ENCODE data around the gene NRCAM.

DNA sequence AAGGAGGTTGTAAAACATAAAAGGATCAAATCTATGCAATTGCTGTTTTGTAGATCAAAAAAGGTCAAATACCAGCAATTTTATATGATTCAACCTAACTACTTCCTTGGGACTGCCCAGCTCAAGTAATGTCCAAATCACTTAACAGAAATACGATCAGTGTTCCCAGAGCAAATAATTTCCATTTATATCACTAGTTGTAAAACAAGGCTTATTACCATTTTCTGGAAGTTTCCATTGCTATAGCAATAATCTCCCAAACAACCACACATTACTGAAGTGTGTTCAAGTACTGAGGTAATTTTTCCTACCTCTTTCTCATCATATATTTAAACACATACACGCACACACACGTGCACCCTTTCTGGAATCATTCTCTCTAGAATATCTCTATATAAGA lies 123.3 kb downstream of the NRCAM start:
- TF ChIP-seq ESRRA (IDR thresholded peaks at IDR 0.05; ENCODE audit: borderline replicate concordance, low read length) (no peak), EP300 (IDR thresholded peaks at IDR 0.05) (no peak), NR3C1 (IDR thresholded peaks at IDR 0.05) (no peak), MAFK (IDR thresholded peaks at IDR 0.05; ENCODE audit: partially characterized antibody) (no peak), FOSL2 (IDR thresholded peaks at IDR 0.05) (no peak), FOSL2 (CRISPR knock-in tag; IDR thresholded peaks at IDR 0.05) (no peak), POLR2A (IDR thresholded peaks at IDR 0.05; ENCODE audit: low read length) (no peak), POLR2AphosphoS2 (conservative IDR thresholded peaks at IDR 0.05; ENCODE audit: low read length) (no peak), CHD4 (IDR thresholded peaks at IDR 0.05; ENCODE audit: borderline replicate concordance) (no peak)
- TF ChIP-seq, protein P1, sequence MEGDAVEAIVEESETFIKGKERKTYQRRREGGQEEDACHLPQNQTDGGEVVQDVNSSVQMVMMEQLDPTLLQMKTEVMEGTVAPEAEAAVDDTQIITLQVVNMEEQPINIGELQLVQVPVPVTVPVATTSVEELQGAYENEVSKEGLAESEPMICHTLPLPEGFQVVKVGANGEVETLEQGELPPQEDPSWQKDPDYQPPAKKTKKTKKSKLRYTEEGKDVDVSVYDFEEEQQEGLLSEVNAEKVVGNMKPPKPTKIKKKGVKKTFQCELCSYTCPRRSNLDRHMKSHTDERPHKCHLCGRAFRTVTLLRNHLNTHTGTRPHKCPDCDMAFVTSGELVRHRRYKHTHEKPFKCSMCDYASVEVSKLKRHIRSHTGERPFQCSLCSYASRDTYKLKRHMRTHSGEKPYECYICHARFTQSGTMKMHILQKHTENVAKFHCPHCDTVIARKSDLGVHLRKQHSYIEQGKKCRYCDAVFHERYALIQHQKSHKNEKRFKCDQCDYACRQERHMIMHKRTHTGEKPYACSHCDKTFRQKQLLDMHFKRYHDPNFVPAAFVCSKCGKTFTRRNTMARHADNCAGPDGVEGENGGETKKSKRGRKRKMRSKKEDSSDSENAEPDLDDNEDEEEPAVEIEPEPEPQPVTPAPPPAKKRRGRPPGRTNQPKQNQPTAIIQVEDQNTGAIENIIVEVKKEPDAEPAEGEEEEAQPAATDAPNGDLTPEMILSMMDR (IDR thresholded peaks at IDR 0.05), result no peak
- TF ChIP-seq, protein P2, sequence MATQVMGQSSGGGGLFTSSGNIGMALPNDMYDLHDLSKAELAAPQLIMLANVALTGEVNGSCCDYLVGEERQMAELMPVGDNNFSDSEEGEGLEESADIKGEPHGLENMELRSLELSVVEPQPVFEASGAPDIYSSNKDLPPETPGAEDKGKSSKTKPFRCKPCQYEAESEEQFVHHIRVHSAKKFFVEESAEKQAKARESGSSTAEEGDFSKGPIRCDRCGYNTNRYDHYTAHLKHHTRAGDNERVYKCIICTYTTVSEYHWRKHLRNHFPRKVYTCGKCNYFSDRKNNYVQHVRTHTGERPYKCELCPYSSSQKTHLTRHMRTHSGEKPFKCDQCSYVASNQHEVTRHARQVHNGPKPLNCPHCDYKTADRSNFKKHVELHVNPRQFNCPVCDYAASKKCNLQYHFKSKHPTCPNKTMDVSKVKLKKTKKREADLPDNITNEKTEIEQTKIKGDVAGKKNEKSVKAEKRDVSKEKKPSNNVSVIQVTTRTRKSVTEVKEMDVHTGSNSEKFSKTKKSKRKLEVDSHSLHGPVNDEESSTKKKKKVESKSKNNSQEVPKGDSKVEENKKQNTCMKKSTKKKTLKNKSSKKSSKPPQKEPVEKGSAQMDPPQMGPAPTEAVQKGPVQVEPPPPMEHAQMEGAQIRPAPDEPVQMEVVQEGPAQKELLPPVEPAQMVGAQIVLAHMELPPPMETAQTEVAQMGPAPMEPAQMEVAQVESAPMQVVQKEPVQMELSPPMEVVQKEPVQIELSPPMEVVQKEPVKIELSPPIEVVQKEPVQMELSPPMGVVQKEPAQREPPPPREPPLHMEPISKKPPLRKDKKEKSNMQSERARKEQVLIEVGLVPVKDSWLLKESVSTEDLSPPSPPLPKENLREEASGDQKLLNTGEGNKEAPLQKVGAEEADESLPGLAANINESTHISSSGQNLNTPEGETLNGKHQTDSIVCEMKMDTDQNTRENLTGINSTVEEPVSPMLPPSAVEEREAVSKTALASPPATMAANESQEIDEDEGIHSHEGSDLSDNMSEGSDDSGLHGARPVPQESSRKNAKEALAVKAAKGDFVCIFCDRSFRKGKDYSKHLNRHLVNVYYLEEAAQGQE (IDR thresholded peaks at IDR 0.05), result no peak
- TF ChIP-seq, protein P3, sequence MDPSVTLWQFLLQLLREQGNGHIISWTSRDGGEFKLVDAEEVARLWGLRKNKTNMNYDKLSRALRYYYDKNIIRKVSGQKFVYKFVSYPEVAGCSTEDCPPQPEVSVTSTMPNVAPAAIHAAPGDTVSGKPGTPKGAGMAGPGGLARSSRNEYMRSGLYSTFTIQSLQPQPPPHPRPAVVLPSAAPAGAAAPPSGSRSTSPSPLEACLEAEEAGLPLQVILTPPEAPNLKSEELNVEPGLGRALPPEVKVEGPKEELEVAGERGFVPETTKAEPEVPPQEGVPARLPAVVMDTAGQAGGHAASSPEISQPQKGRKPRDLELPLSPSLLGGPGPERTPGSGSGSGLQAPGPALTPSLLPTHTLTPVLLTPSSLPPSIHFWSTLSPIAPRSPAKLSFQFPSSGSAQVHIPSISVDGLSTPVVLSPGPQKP (IDR thresholded peaks at IDR 0.05; ENCODE audit: low read depth, low read length), result no peak
